ENCODE results near the gene AVEN.

The AVEN gene

DNA sequence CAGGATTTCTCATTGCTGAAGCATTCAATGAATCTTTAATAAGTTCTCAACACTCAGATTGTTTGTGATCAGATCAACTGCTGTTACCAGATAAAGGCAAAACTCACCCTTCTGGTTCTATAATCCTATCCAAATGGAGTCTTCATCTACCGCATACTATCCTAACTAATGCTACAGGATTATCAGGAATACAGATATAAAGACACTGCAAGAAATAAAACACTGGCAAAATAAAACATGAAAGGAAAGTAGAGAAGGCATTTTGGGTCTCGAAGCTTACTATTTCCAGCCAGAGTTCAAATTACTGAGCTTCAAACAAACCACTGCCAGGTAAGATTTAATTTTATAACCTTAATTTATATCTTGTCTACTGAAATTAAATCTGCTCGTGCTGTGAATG, 70.2 kb downstream of the AVEN start:
- Histone ChIP-seq H3K4me3 (ENCODE audit: low read length, poor library complexity, severe bottlenecking) (no peak overlapping the region), H3K9ac (ENCODE audit: low read depth, low read length, poor library complexity, severe bottlenecking) (no peak overlapping the region), H3K36me3 (ENCODE audit: insufficient read depth, low read length) (no peaks in the 10 kb centered on the region), H3K79me2 (ENCODE audit: insufficient read depth, low read length) (no peaks in the 10 kb centered on the region), H2AFZ (ENCODE audit: low read length) (no peak overlapping the region), H3K27me3 (ENCODE audit: insufficient read depth, low read length, poor library complexity, severe bottlenecking) (no peaks in the 10 kb centered on the region), H4K20me1 (ENCODE audit: insufficient read depth, low read length, poor library complexity, severe bottlenecking) (no peaks in the 10 kb centered on the region), H3K9me3 (ENCODE audit: insufficient read depth, low read depth, low read length) (no peaks in the 10 kb centered on the region), H3K9me2 (replicated peaks; ENCODE audit: low read depth, low read length) (no peaks in the 10 kb centered on the region), H3F3A (ENCODE audit: low read depth) (no peaks in the 10 kb centered on the region), H3K4me1 (ENCODE audit: insufficient read depth, low read length, poor library complexity, severe bottlenecking) (no peaks in the 10 kb centered on the region), H3K4me2 (ENCODE audit: low read depth, low read length, poor library complexity, severe bottlenecking) (no peak overlapping the region)
- TF ChIP-seq, protein P1, sequence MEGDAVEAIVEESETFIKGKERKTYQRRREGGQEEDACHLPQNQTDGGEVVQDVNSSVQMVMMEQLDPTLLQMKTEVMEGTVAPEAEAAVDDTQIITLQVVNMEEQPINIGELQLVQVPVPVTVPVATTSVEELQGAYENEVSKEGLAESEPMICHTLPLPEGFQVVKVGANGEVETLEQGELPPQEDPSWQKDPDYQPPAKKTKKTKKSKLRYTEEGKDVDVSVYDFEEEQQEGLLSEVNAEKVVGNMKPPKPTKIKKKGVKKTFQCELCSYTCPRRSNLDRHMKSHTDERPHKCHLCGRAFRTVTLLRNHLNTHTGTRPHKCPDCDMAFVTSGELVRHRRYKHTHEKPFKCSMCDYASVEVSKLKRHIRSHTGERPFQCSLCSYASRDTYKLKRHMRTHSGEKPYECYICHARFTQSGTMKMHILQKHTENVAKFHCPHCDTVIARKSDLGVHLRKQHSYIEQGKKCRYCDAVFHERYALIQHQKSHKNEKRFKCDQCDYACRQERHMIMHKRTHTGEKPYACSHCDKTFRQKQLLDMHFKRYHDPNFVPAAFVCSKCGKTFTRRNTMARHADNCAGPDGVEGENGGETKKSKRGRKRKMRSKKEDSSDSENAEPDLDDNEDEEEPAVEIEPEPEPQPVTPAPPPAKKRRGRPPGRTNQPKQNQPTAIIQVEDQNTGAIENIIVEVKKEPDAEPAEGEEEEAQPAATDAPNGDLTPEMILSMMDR (conservative IDR thresholded peaks at IDR 0.05; ENCODE audit: low read length), result no peak
- no peak for TF ChIP-seq EZH2phosphoT487 (IDR thresholded peaks at IDR 0.05; ENCODE audit: borderline replicate concordance)

DNA sequence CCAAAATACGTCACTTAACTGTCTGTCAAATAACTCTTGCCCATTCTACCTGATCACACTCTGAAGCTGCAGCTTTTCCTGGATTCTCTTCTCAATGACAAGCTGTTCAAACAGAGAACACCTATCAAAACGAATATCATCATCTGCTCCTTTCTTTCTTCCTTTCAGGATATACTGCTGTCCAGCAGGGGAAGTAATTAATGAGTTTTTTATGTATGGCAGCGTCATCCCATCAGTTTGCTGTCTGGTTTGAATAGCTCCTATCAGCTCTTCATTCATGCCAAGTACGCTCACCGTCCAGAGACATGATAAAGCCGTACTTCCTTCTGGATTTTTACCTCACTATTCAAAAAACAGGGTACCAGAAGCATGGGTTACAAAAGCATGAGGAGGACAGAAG, 70.8 kb downstream of the AVEN start, which contains the start of gene CHRM5:
Gene CHRM5 (plus strand): TSS at position 274 of the 400 bp plus-strand sequence. CDS start 94,221 bp downstream, outside the sequence.
- no peak within 1 kb of the TSS for H3K4me3 ChIP-seq (ENCODE audit: low read length, poor library complexity, severe bottlenecking)
- no peak within 1 kb of the TSS for H3K9ac ChIP-seq (ENCODE audit: low read depth, low read length, poor library complexity, severe bottlenecking)
- no peaks in the 10 kb centered on the region for H3K9me3 ChIP-seq (ENCODE audit: insufficient read depth, low read depth, low read length)
- no peaks in the 10 kb centered on the region for H3K79me2 ChIP-seq (ENCODE audit: insufficient read depth, low read length)
- no peaks in the 10 kb centered on the region for H3F3A ChIP-seq (ENCODE audit: low read depth)
- no peaks in the 10 kb centered on the region for H3K9me2 ChIP-seq (replicated peaks; ENCODE audit: low read depth, low read length)
- H3K27me3 ChIP-seq (ENCODE audit: insufficient read depth, low read length, poor library complexity, severe bottlenecking), result no peaks in the 10 kb centered on the region
- no peaks in the 10 kb centered on the region for H3K4me1 ChIP-seq (ENCODE audit: insufficient read depth, low read length, poor library complexity, severe bottlenecking)
- no peaks in the 10 kb centered on the region for H4K20me1 ChIP-seq (ENCODE audit: insufficient read depth, low read length, poor library complexity, severe bottlenecking)
- no peak for TF ChIP-seq EZH2phosphoT487 (IDR thresholded peaks at IDR 0.05; ENCODE audit: borderline replicate concordance)
- TF ChIP-seq, protein P1 (conservative IDR thresholded peaks at IDR 0.05; ENCODE audit: low read length), result no peak
- no peaks in the 10 kb centered on the region for H3K36me3 ChIP-seq (ENCODE audit: insufficient read depth, low read length)
- no peak within 1 kb of the TSS for H3K4me2 ChIP-seq (ENCODE audit: low read depth, low read length, poor library complexity, severe bottlenecking)
- H2AFZ ChIP-seq (ENCODE audit: low read length), result no peak within 1 kb of the TSS

DNA sequence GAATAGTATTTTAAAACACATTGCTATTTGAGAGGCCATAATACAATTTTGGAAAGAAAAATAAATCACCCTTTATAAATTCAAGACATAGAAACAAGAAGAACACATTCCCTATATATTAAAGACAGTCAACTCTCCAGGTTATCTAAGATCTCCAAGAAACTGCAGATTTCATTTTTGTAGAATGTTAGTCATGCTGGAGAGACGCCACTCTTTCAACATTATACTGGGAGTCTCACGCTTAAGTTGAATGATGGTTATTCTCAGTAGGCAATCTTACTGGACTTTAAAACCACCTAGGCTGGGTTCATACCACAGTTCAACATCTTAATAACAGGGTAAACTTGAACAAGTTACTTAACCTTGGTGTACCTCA, 74.4 kb downstream of the AVEN start:
- Histone ChIP-seq H3K9ac (ENCODE audit: low read depth, low read length, poor library complexity, severe bottlenecking) (no peak overlapping the region), H3K9me2 (replicated peaks; ENCODE audit: low read depth, low read length) (no peaks in the 10 kb centered on the region), H3K4me2 (ENCODE audit: low read depth, low read length, poor library complexity, severe bottlenecking) (no peak overlapping the region), H3K4me3 (ENCODE audit: low read length, poor library complexity, severe bottlenecking) (no peak overlapping the region), H3F3A (ENCODE audit: low read depth) (no peaks in the 10 kb centered on the region), H3K9me3 (ENCODE audit: insufficient read depth, low read depth, low read length) (no peaks in the 10 kb centered on the region), H4K20me1 (ENCODE audit: insufficient read depth, low read length, poor library complexity, severe bottlenecking) (no peaks in the 10 kb centered on the region), H3K79me2 (ENCODE audit: insufficient read depth, low read length) (no peaks in the 10 kb centered on the region), H3K4me1 (ENCODE audit: insufficient read depth, low read length, poor library complexity, severe bottlenecking) (no peaks in the 10 kb centered on the region), H3K27me3 (ENCODE audit: insufficient read depth, low read length, poor library complexity, severe bottlenecking) (no peaks in the 10 kb centered on the region), H3K36me3 (ENCODE audit: insufficient read depth, low read length) (no peaks in the 10 kb centered on the region), H2AFZ (ENCODE audit: low read length) (no peak overlapping the region)
- TF ChIP-seq, protein P1 (conservative IDR thresholded peaks at IDR 0.05; ENCODE audit: low read length), result no peak
